Measurements from ENCODE around the gene TTC32. TPM values are rescaled to one million over a fixed set of nuclear protein-coding genes. Genes with fewer than 3 reads are reported as not detected.

Gene TTC32
- total and polyA plus RNA-seq, 2 of the 4 experiments (the other 2 are of a cell fraction), result 1.1 to 3.9 TPM

DNA sequence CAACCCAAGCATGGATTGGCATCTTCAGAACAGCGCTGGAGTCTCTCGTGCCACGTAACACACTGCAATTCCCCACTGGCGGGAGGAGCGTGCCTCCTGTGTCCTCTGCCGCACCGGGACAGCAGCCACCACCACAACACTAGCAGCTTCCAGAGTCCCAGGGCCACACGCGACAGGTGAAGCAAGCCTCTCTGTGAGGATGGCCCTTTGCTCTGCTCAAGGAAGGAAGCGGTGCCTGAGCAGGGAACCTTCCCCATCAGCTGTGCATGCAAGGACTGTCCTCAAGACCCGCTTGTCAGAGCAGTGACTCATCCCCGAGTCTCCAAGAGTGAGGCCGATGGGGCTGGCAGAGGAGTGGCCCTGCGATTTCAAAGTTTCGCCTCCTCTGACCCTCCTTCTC is 44.0 kb downstream of the TTC32 start:
- Histone ChIP-seq H3K4me2 (ENCODE audit: low read depth, low read length) (no peak overlapping the region), H2BK20ac (ENCODE audit: low read depth, low read length) (no peak overlapping the region), H3K4me1 (ENCODE audit: control insufficient read depth, insufficient read depth, low read length) (peaks cover 13% of the 10 kb centered on the region), H3K79me1 (ENCODE audit: low read depth in 1 of 2, low read length in 2 of 2) (no peaks in the 10 kb centered on the region), H3K27me3 (ENCODE audit: control insufficient read depth, insufficient read depth, low read length) (no peaks in the 10 kb centered on the region), H3K36me3 (ENCODE audit: control insufficient read depth, insufficient read depth, low read length) (no peaks in the 10 kb centered on the region), H2AK5ac (ENCODE audit: low read depth, low read length) (no peak overlapping the region; the same call in 1 of the 2 replicates), H3K56ac (ENCODE audit: extremely low read depth, insufficient read depth, low read length) (no peak overlapping the region), H2BK15ac (ENCODE audit: low read depth, low read length) (no peak overlapping the region), H3K4me3 (ENCODE audit: insufficient read depth, low read depth, low read length) (no peak overlapping the region), H3K23ac (ENCODE audit: low read depth, low read length) (no peak overlapping the region), H3K9me1 (ENCODE audit: insufficient read depth, low read length) (peaks cover 14% of the 10 kb centered on the region), H4K8ac (ENCODE audit: low read depth in 2 of 2, low read length in 2 of 2) (no peak overlapping the region), H4K91ac (ENCODE audit: insufficient read depth, low read depth, low read length) (no peak overlapping the region), H4K20me1 (ENCODE audit: insufficient read depth, low read length) (no peaks in the 10 kb centered on the region), H3K9me3 (ENCODE audit: control insufficient read depth, insufficient read depth, low read length) (no peaks in the 10 kb centered on the region), H2BK120ac (ENCODE audit: low read depth, low read length) (no peak overlapping the region), H3K18ac (ENCODE audit: low read depth, low read length) (no peak overlapping the region), H3K9ac (ENCODE audit: low read depth, low read length) (no peak overlapping the region), H3K27ac (ENCODE audit: insufficient read depth, low read length) (no peak overlapping the region), H2AFZ (replicated peaks; ENCODE audit: low read length, poor library complexity) (peak overlapping the region; percentile 45), H3K14ac (replicated peaks; ENCODE audit: low read depth, low read length) (no peak overlapping the region), H3K4ac (ENCODE audit: low read depth, low read length) (no peak overlapping the region), H2BK5ac (ENCODE audit: low read depth, low read length, poor library complexity, severe bottlenecking) (no peak overlapping the region), H2AK9ac (replicated peaks; ENCODE audit: low read depth, low read length, poor library complexity) (no peak overlapping the region), H4K5ac (ENCODE audit: low read depth, low read length) (no peak overlapping the region)
- in situ Hi-C loops (cut with MboI; ENCODE audit: low sequenced_read_pairs), result loop anchor here (10.0 kb wide), 2 partner anchors 173 to 1423 kb away; no protein-coding TSS in a partner anchor
- POLR2A ChIA-PET (ENCODE audit: unreplicated experiment), result no interaction called here
- WGBS, 2 experiments (ENCODE audit: extremely low coverage in 2 of 2, insufficient read length in 1 of 2), result 96% methylated on average over 4 of the region's 15 CpGs; no CpG with 5 or more reads in 1 of the 2 experiments
- ATAC-seq (ENCODE audit: low read depth), result no peak
- intact Hi-C loops (cut with micrococcal nuclease), result no loop called here
- DNase-seq, result no peak
- BruUV-seq (replicated peaks), result no TSS peak
- TF ChIP-seq CHD1 (IDR thresholded peaks at IDR 0.05; ENCODE audit: low read depth, low read length) (no peak), MXI1 (IDR thresholded peaks at IDR 0.05; ENCODE audit: borderline replicate concordance, low read depth, low read length) (no peak), FOS (IDR thresholded peaks at IDR 0.05; ENCODE audit: low read depth, low read length) (no peak), RFX5 (IDR thresholded peaks at IDR 0.05; ENCODE audit: low read depth, low read length) (no peak), MAZ (IDR thresholded peaks at IDR 0.05; ENCODE audit: borderline replicate concordance, low read depth, low read length) (no peak), CEBPB (IDR thresholded peaks at IDR 0.05; ENCODE audit: low read depth, low read length) (no peak), BHLHE40 (IDR thresholded peaks at IDR 0.05; ENCODE audit: low read depth, low read length) (no peak), RCOR1 (IDR thresholded peaks at IDR 0.05; ENCODE audit: insufficient replicate concordance, low read length) (no peak), SMC3 (IDR thresholded peaks at IDR 0.05; ENCODE audit: low read depth, low read length) (no peak), RAD21 (IDR thresholded peaks at IDR 0.05; ENCODE audit: low read length) (no peak), MAFK (IDR thresholded peaks at IDR 0.05; ENCODE audit: low read depth, low read length) (no peak)
- TF ChIP-seq, protein P1, sequence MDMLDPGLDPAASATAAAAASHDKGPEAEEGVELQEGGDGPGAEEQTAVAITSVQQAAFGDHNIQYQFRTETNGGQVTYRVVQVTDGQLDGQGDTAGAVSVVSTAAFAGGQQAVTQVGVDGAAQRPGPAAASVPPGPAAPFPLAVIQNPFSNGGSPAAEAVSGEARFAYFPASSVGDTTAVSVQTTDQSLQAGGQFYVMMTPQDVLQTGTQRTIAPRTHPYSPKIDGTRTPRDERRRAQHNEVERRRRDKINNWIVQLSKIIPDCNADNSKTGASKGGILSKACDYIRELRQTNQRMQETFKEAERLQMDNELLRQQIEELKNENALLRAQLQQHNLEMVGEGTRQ (IDR thresholded peaks at IDR 0.05; ENCODE audit: low read depth, low read length), result no peak
- CTCF ChIA-PET, result interaction anchor here (0.8 kb wide), 1 partner anchor 23 kb away, joined by 3 read pairs; no protein-coding TSS in a partner anchor
- dilution Hi-C loops (cut with HindIII; ENCODE audit: low sequenced_read_pairs, unreplicated experiment), result no loop called here

Measured in IMR-90 (cell line).